Measurements from ENCODE around the gene GP1BA. TPM values are rescaled to one million over a fixed set of nuclear protein-coding genes. Genes with fewer than 3 reads are reported as not detected.

GP1BA gene
- total and polyA plus RNA-seq, 2 of the 8 experiments (the other 6 are each of a cell fraction or from before 2014, with no cell fraction given) = not detected

- no peak overlapping the region for H3K18ac ChIP-seq (ENCODE audit: extremely low read depth, low read length)
- peaks cover 8% of the 10 kb centered on the region; the same call in 1 of the 2 replicates for H3K23me2 ChIP-seq (ENCODE audit: low read depth, low read length)
- ChIA-PET POLR2A (ENCODE audit: partially characterized antibody) (interaction anchor here (1.4 to 27.4 kb wide), 8 partner anchors 7 to 84 kb away, joined by 3 to 987 read pairs (median 26); partner anchors contain the start of genes C17orf107, CHRNE, ENO3 and GP1BA), CTCF (ENCODE audit: partially characterized antibody) (interaction anchor here (1.4 to 2.2 kb wide), 2 partner anchors 11 to 32 kb away, joined by 3 to 8 read pairs; partner anchors contain the start of gene CHRNE)
- DNase-seq (ENCODE audit: low read depth in 1 of 2, low spot score in 2 of 2) = no peak
- H3K56ac ChIP-seq (replicated peaks; ENCODE audit: insufficient read length, low read depth, low read length) = no peak overlapping the region
- H3K9me3 ChIP-seq (ENCODE audit: insufficient read depth in 2 of 2, low read depth in 1 of 2, low read length in 1 of 2) = no peaks in the 10 kb centered on the region
- no peaks in the 10 kb centered on the region for H3K27me3 ChIP-seq (replicated peaks in 1 of 4; ENCODE audit: control insufficient read depth in 3 of 4, extremely low read depth in 1 of 4, insufficient read depth in 3 of 4, low read length in 3 of 4)
- no peak overlapping the region for H4K91ac ChIP-seq (replicated peaks; ENCODE audit: insufficient read length, low read length)
- H2BK120ac ChIP-seq (replicated peaks; ENCODE audit: low read depth, low read length) = no peak overlapping the region
- TF ChIP-seq HDAC6 (IDR thresholded peaks at IDR 0.05; ENCODE audit: low read depth, low read length) = no peak
- 0 out of 3 replicates have a peak, but pooled peaks of 1 of the 2 experiments have one; percentile 13 for TF ChIP-seq POLR2A (IDR thresholded peaks at IDR 0.05; ENCODE audit: control extremely low read depth in 1 of 2, low read depth in 2 of 2, low read length in 2 of 2)
- TF ChIP-seq KDM4A (IDR thresholded peaks at IDR 0.05; ENCODE audit: low read depth, low read length, severe bottlenecking) = no peak
- H4K20me1 ChIP-seq (replicated peaks in 1 of 2; ENCODE audit: control insufficient read depth in 1 of 2, insufficient read depth in 2 of 2, low read length in 2 of 2) = peaks cover 0 to 1% of the 10 kb centered on the region in 2 experiments
- FAIRE-seq = no peak
- no peak overlapping the region for H2BK15ac ChIP-seq (ENCODE audit: low read length)
- no peak overlapping the region for H2AFZ ChIP-seq (ENCODE audit: low read length)
- no peak overlapping the region for H2AK5ac ChIP-seq (ENCODE audit: low read depth, low read length)
- no peak overlapping the region for H4K5ac ChIP-seq (ENCODE audit: insufficient read length, low read depth, low read length)
- H2BK20ac ChIP-seq (ENCODE audit: low read length) = no peak overlapping the region
- peaks cover 0 to 12% of the 10 kb centered on the region in 2 experiments; a peak in 3 of 4 replicates for H3K79me2 ChIP-seq (ENCODE audit: control insufficient read depth in 1 of 2, insufficient read depth in 2 of 2, low read length in 2 of 2)
- no peak overlapping the region for H3K4me3 ChIP-seq (ENCODE audit: extremely low read depth in 1 of 4, insufficient read depth in 2 of 4, low read depth in 3 of 4, low read length in 4 of 4)
- H2BK5ac ChIP-seq (ENCODE audit: low read depth, low read length) = no peak overlapping the region
- H3K27ac ChIP-seq (ENCODE audit: low read depth, low read length) = no peak overlapping the region
- H3K4me2 ChIP-seq (ENCODE audit: insufficient read depth in 1 of 2, low read depth in 2 of 2, low read length in 2 of 2) = no peak overlapping the region
- H3K79me1 ChIP-seq (ENCODE audit: low read depth, low read length) = peaks cover 9% of the 10 kb centered on the region
- no peak overlapping the region for H3K4ac ChIP-seq (replicated peaks; ENCODE audit: insufficient read length, low read depth, low read length)
- H3K14ac ChIP-seq (ENCODE audit: insufficient read length) = no peak overlapping the region
- no peak overlapping the region for H2BK12ac ChIP-seq (ENCODE audit: low read depth, low read length)
- peaks cover 9 to 16% (median 13%) of the 10 kb centered on the region in 4 experiments for H3K36me3 ChIP-seq (ENCODE audit: control insufficient read depth in 2 of 4, insufficient read depth in 4 of 4, low read length in 3 of 4)
- H3K9ac ChIP-seq (replicated peaks in 1 of 4; ENCODE audit: extremely low read depth in 1 of 4, low read depth in 3 of 4, low read length in 3 of 4) = no peak overlapping the region
- no peak overlapping the region for H3K23ac ChIP-seq (ENCODE audit: insufficient read length)
- H4K8ac ChIP-seq (ENCODE audit: extremely low read depth, insufficient read depth, low read length) = no peak overlapping the region
- H3K4me1 ChIP-seq (replicated peaks in 1 of 4; ENCODE audit: control insufficient read depth in 3 of 4, insufficient read depth in 4 of 4, low read length in 3 of 4) = peaks cover 0 to 8% (median 6%) of the 10 kb centered on the region in 4 experiments; a peak in 6 of 7 replicates
Measured at GRCh38 chr17:4935650-4936049, 3.6 kb downstream of the GP1BA start.
